Esophagus squamous epithelium (tissue), 5 donors: ENCODE results near the gene CBFA2T3. TPM values are rescaled to one million over a fixed set of nuclear protein-coding genes. Genes with fewer than 3 reads are reported as not detected.

ENCODE experiments used
- DNase-seq: peaks from one replicate; lab custom pipeline; 2025; lab: John Stamatoyannopoulos, UW
- H3K27ac ChIP-seq, 4 donors: fragments of 200-600 bp; sonication (generic); one replicate each; pipeline ENCODE4 v1.5.1; 2016 to 2019; ENCODE audit warnings: mild to moderate bottlenecking in 1 of 4
- H3K27me3 ChIP-seq, 4 donors: fragments of 200-600 bp; sonication (generic); 1 replicate in 3 of 4; 2 replicates in 1 of 4; pipeline versions ENCODE4 v1.5.1 to v1.6.0; 2017 to 2021; ENCODE audit warnings: antibody characterized with exemption in 1 of 4
- H3K36me3 ChIP-seq, 3 donors: fragments of 200-600 bp; sonication (generic); one replicate each; pipeline ENCODE4 v1.5.1; 2016 to 2019
- H3K4me1 ChIP-seq, 3 donors: fragments of 200-600 bp; sonication (generic); one replicate each; pipeline ENCODE4 v1.5.1; 2017 to 2019
- H3K4me3 ChIP-seq, 4 donors: fragments of 200-600 bp; sonication (generic); 1 replicate in 3 of 4; 2 replicates in 1 of 4; pipeline ENCODE4 v1.5.1; 2016 to 2019; ENCODE audit warnings: mild to moderate bottlenecking in 2 of 4, moderate library complexity in 1 of 4
- H3K9me3 ChIP-seq, 3 donors: fragments of 200-600 bp; sonication (generic); one replicate each; pipeline ENCODE4 v1.5.1; 2016 to 2019
- CTCF ChIP-seq, 6 experiments: fragments of 450-650 bp in 4 of 6; fragments of 200-600 bp in 2 of 6; sonication (generic) in 2 of 6; IDR thresholded peaks; one replicate each; pipeline ENCODE4 v1.5.1; 2016 to 2019; ENCODE audit warnings: antibody characterized with exemption in 6 of 6, mild to moderate bottlenecking in 4 of 6, moderate library complexity in 4 of 6
- POLR2A ChIP-seq, 4 donors: fragments of 450-650 bp; IDR thresholded peaks; one replicate each; pipeline ENCODE4 v1.6.1; 2017; ENCODE audit warnings: antibody characterized with exemption in 4 of 4, mild to moderate bottlenecking in 4 of 4, moderate library complexity in 3 of 4
- WGBS, 2 donors: methylation state at CpG; one replicate each; pipeline ENCODE4 v1.1.5; 2018; 5-methylcytosine and 5-hydroxymethylcytosine counted together
- intact Hi-C: fragments of 100-400 bp; cut with DNase I; formaldehyde crosslinking; loops from one replicate; pipeline ENCODE4 v1.15.0; 2022
- total RNA-seq, 4 donors: library from RNA; depleted of rRNA; stranded (reverse); fragments of >200 nt; gene quantifications; one replicate each; pipeline ENCODE4 v1.1.0, GENCODE V29; 2016
- donor health status: DM: yes; HTN: yes; CAD: no.

CBFA2T3 gene
- total RNA-seq, 4 donors from 2014 or later = 0.18 to 2.7 (median 1.4) TPM

GRCh38 chr16:88968589-88969280, 8.3 kb downstream of the CBFA2T3 start:
- Histone ChIP-seq H3K9me3 (no peaks in the 10 kb centered on the region), H3K27ac (no peak overlapping the region), H3K27me3 (peaks cover 0 to 85% (median 0%) of the 10 kb centered on the region in 4 donors), H3K4me1 (peaks cover 0 to 16% (median 9%) of the 10 kb centered on the region in 3 donors), H3K4me3 (no peak overlapping the region), H3K36me3 (no peaks in the 10 kb centered on the region)
- TF ChIP-seq POLR2A (IDR thresholded peaks at IDR 0.05) = no peak
- TF ChIP-seq CTCF (IDR thresholded peaks at IDR 0.05) = no peak
- no peak for DNase-seq
- intact Hi-C loops = no loop called here
- 67 to 80% methylated on average over 1 to 21 of the region's 31 CpGs for WGBS, 2 donors

- DNase-seq = peak; percentile 28
- no peak for TF ChIP-seq POLR2A (IDR thresholded peaks at IDR 0.05)
- no peak for TF ChIP-seq CTCF (IDR thresholded peaks at IDR 0.05)
- peaks cover 0 to 16% (median 9%) of the 10 kb centered on the region in 3 donors for H3K4me1 ChIP-seq
- H3K36me3 ChIP-seq = no peaks in the 10 kb centered on the region
- WGBS, 2 donors = 20 to 68% methylated on average over 4 to 10 of the region's 29 CpGs
- no peak overlapping the region for H3K27ac ChIP-seq
- peak overlapping the region in 1 of 4 donors; percentile 42 for H3K4me3 ChIP-seq
- H3K9me3 ChIP-seq = no peaks in the 10 kb centered on the region
- intact Hi-C loops = no loop called here
- H3K27me3 ChIP-seq = peaks cover 0 to 82% (median 0%) of the 10 kb centered on the region in 4 donors
Measured at GRCh38 chr16:88967830-88968588, 9.0 kb downstream of the CBFA2T3 start.

GRCh38 chr16:88966986-88967829, 9.8 kb downstream of the CBFA2T3 start:
- H3K9me3 ChIP-seq = no peaks in the 10 kb centered on the region
- peaks cover 0 to 80% (median 0%) of the 10 kb centered on the region in 4 donors for H3K27me3 ChIP-seq
- intact Hi-C loops = no loop called here

GRCh38 chr16:88965826-88966480, 11.1 kb downstream of the CBFA2T3 start:
- Histone ChIP-seq H3K27me3 (peaks cover 0 to 68% (median 0%) of the 10 kb centered on the region in 4 donors), H3K27ac (no peak overlapping the region), H3K4me3 (no peak overlapping the region), H3K9me3 (no peaks in the 10 kb centered on the region), H3K4me1 (peaks cover 0 to 16% (median 9%) of the 10 kb centered on the region in 3 donors), H3K36me3 (no peaks in the 10 kb centered on the region)
- 83 to 85% methylated on average over 5 to 9 of the region's 19 CpGs for WGBS, 2 donors
- no peak for DNase-seq
- TF ChIP-seq POLR2A (IDR thresholded peaks at IDR 0.05) (no peak), CTCF (IDR thresholded peaks at IDR 0.05) (no peak)
- intact Hi-C loops = no loop called here

More at GRCh38 chr16:88966986-88967829, 9.8 kb downstream of the CBFA2T3 start:
- Histone ChIP-seq H3K27ac (no peak overlapping the region), H3K4me1 (peaks cover 0 to 16% (median 9%) of the 10 kb centered on the region in 3 donors), H3K4me3 (no peak overlapping the region), H3K36me3 (no peaks in the 10 kb centered on the region)
- WGBS, 2 donors = 49 to 73% methylated on average over 3 to 11 of the region's 47 CpGs
- TF ChIP-seq POLR2A (IDR thresholded peaks at IDR 0.05) = no peak
- TF ChIP-seq CTCF (IDR thresholded peaks at IDR 0.05) = no peak
- DNase-seq = no peak
